ENCODE data around the gene RASGRF1. TPM values are rescaled to one million over a fixed set of nuclear protein-coding genes. Genes with fewer than 3 reads are reported as not detected.

Gene RASGRF1
- polyA plus RNA-seq, 1 donor (not counting 4 experiments of a cell fraction or from before 2014, with no cell fraction given), result 0.08 TPM

GRCh38 chr15:78968114-78968513, 122.5 kb downstream of the RASGRF1 start:
- Histone ChIP-seq H3K4me3 (ENCODE audit: control insufficient read depth in 2 of 3, extremely low read depth in 1 of 3, insufficient read depth in 2 of 3, low read depth in 1 of 3, low read length in 3 of 3) (no peak overlapping the region), H3K9ac (ENCODE audit: control insufficient read depth, extremely low read depth, insufficient read depth, low read length) (no peak overlapping the region), H3K4me1 (ENCODE audit: control insufficient read depth, extremely low read depth, insufficient read depth, low read length) (peaks cover 8% of the 10 kb centered on the region), H3K36me3 (ENCODE audit: control insufficient read depth in 2 of 2, extremely low read depth in 1 of 2, insufficient read depth in 2 of 2, low read length in 2 of 2) (no peaks in the 10 kb centered on the region), H3K79me2 (ENCODE audit: control insufficient read depth, insufficient read depth, low read length) (no peaks in the 10 kb centered on the region), H3K27me3 (ENCODE audit: control insufficient read depth, extremely low read depth, insufficient read depth, low read length) (no peaks in the 10 kb centered on the region), H3K4me2 (ENCODE audit: control insufficient read depth, extremely low read depth, insufficient read depth, low read depth, low read length) (no peak overlapping the region), H2AFZ (ENCODE audit: control insufficient read depth, low read length) (no peak overlapping the region), H3K9me1 (ENCODE audit: control insufficient read depth, extremely low read depth, insufficient read depth, low read length) (no peaks in the 10 kb centered on the region), H3K9me3 (ENCODE audit: control insufficient read depth, low read depth, low read length) (no peaks in the 10 kb centered on the region), H3K27ac (ENCODE audit: control insufficient read depth, insufficient read depth, low read length) (no peak overlapping the region), H4K20me1 (ENCODE audit: control insufficient read depth, extremely low read depth, insufficient read depth, low read length) (no peaks in the 10 kb centered on the region)
- FAIRE-seq (no peak), DNase-seq (ENCODE audit: low read depth, low spot score) (no peak)
- TF ChIP-seq CTCF (optimal IDR thresholded peaks at IDR 0.05 in 1 of 3, IDR thresholded peaks at IDR 0.05 in 1 of 3, conservative IDR thresholded peaks at IDR 0.05 in 1 of 3; ENCODE audit: extremely low read depth in 1 of 3, insufficient read depth in 2 of 3, low read length in 3 of 3) (no peak), EZH2 (IDR thresholded peaks at IDR 0.05; ENCODE audit: low read length) (no peak)
- dilution Hi-C loops (cut with MboI; ENCODE audit: extremely low pct_ligation_motif_present, low sequenced_read_pairs), result no loop called here

- H3K79me2 ChIP-seq (ENCODE audit: control insufficient read depth, insufficient read depth, low read length), result no peaks in the 10 kb centered on the region
- DNase-seq (ENCODE audit: low read depth, low spot score), result no peak
- TF ChIP-seq EZH2 (IDR thresholded peaks at IDR 0.05; ENCODE audit: low read length) (no peak), CTCF (optimal IDR thresholded peaks at IDR 0.05 in 1 of 3, IDR thresholded peaks at IDR 0.05 in 1 of 3, conservative IDR thresholded peaks at IDR 0.05 in 1 of 3; ENCODE audit: extremely low read depth in 1 of 3, insufficient read depth in 2 of 3, low read length in 3 of 3) (no peak)
- H3K9me3 ChIP-seq (ENCODE audit: control insufficient read depth, low read depth, low read length), result no peaks in the 10 kb centered on the region
- FAIRE-seq, result no peak
- H3K9ac ChIP-seq (ENCODE audit: control insufficient read depth, extremely low read depth, insufficient read depth, low read length), result no peak overlapping the region
- H3K4me3 ChIP-seq (ENCODE audit: control insufficient read depth in 2 of 3, extremely low read depth in 1 of 3, insufficient read depth in 2 of 3, low read depth in 1 of 3, low read length in 3 of 3), result no peak overlapping the region
- dilution Hi-C loops (cut with MboI; ENCODE audit: extremely low pct_ligation_motif_present, low sequenced_read_pairs), result no loop called here
- no peaks in the 10 kb centered on the region for H3K9me1 ChIP-seq (ENCODE audit: control insufficient read depth, extremely low read depth, insufficient read depth, low read length)
- no peak overlapping the region for H2AFZ ChIP-seq (ENCODE audit: control insufficient read depth, low read length)
- no peak overlapping the region for H3K4me2 ChIP-seq (ENCODE audit: control insufficient read depth, extremely low read depth, insufficient read depth, low read depth, low read length)
- no peaks in the 10 kb centered on the region for H3K36me3 ChIP-seq (ENCODE audit: control insufficient read depth in 2 of 2, extremely low read depth in 1 of 2, insufficient read depth in 2 of 2, low read length in 2 of 2)
- H3K27me3 ChIP-seq (ENCODE audit: control insufficient read depth, extremely low read depth, insufficient read depth, low read length), result no peaks in the 10 kb centered on the region
- H3K4me1 ChIP-seq (ENCODE audit: control insufficient read depth, extremely low read depth, insufficient read depth, low read length), result no peaks in the 10 kb centered on the region
- no peak overlapping the region for H3K27ac ChIP-seq (ENCODE audit: control insufficient read depth, insufficient read depth, low read length)
- H4K20me1 ChIP-seq (ENCODE audit: control insufficient read depth, extremely low read depth, insufficient read depth, low read length), result no peaks in the 10 kb centered on the region
These were observed 130.3 kb downstream of the RASGRF1 start for GRCh38 chr15:78960308-78960707.
